ENCODE results near the gene SPTB.

DNA sequence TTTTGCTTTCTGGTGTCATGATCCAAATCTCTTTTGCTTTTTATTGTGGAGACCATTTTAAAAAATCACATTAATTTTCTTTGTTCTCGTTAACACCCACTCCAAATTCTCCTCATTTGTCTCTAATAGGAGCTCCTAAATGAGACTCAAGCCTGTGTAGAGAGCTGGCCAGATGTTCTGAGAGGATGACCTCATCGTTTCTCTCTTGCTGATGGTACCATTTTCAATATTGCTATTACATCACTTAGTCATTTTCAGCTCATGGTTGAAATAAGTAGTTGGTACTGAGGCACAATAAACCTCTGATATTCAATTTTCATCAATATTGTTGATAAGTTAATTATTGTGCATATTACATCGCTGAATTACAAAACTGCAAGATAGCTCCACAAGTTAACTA lies 31.5 kb downstream of the SPTB start:
- TF ChIP-seq ELF4 (IDR thresholded peaks at IDR 0.05): no peak
- TF ChIP-seq FOXA1 (IDR thresholded peaks at IDR 0.05): no peak
- TF ChIP-seq FOXK2 (IDR thresholded peaks at IDR 0.05): no peak
- no peak for TF ChIP-seq BHLHE40 (IDR thresholded peaks at IDR 0.05; ENCODE audit: borderline replicate concordance)
- no peak for TF ChIP-seq SP1 (IDR thresholded peaks at IDR 0.05)
- no peak for TF ChIP-seq TARDBP (IDR thresholded peaks at IDR 0.05)
- TF ChIP-seq SUZ12 (IDR thresholded peaks at IDR 0.05): no peak
- no peak for TF ChIP-seq FOXM1 (IDR thresholded peaks at IDR 0.05; ENCODE audit: borderline replicate concordance)
- no peak for TF ChIP-seq HDGF (IDR thresholded peaks at IDR 0.05; ENCODE audit: borderline replicate concordance)
- TF ChIP-seq, protein P1, sequence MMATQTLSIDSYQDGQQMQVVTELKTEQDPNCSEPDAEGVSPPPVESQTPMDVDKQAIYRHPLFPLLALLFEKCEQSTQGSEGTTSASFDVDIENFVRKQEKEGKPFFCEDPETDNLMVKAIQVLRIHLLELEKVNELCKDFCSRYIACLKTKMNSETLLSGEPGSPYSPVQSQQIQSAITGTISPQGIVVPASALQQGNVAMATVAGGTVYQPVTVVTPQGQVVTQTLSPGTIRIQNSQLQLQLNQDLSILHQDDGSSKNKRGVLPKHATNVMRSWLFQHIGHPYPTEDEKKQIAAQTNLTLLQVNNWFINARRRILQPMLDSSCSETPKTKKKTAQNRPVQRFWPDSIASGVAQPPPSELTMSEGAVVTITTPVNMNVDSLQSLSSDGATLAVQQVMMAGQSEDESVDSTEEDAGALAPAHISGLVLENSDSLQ (IDR thresholded peaks at IDR 0.05): no peak
- no peak for TF ChIP-seq NFRKB (IDR thresholded peaks at IDR 0.05)
- no peak for TF ChIP-seq CTBP1 (IDR thresholded peaks at IDR 0.05; ENCODE audit: borderline replicate concordance)
